ENCODE measurements around the gene SLX4IP.
"Not testable (repeated sequence)": the region's sequence is repeated elsewhere in the genome, so short reads cannot be mapped to it uniquely, and the experiment has no call there.

Gene SLX4IP

DNA sequence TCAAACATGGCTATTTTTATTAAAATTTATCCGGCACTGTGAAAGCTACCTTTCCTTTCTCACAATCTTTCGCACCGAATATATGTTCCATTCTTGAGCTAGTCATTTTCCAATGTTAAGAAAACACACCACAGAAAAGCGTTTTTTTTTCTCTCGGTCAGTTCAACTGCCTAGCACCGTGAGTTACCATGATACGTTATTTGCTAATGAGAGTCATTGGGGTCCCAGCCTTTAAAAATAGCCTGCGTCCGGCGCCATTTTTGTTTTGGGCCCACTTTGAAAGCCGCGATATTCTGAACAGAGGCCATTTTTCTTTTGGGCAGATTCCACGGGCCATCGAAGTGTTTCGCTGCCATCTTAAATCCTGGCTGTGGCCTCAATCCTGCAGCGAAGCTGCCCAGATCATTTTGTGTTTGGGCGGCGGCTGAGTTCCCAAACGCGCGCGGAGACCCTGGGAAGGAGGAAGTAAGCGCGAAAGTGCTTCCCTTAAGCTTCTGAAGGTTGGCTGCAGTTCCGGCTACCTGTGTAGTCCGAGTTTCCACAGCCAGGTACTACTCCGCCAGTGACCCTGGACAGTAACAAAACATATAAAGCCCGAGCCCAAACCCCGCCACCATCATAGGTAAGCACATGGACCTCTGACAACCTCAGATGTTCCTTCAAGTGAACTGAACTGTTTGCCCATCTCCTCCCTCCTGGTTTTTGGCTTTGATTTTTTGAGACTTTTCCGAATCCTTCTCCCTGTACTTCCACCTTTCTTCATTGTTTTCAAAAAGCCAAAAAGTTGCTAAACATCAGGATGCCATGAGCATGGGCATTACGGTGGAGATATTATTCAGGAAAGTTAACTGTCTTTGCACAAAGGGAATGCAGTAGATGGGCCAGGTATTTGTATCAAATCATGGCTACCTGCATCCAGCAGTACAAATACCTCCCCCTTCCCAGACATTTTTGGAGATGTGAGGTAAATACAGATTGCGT is at the start of gene SLX4IP:
Gene SLX4IP, plus strand, starts transcription at position 474 of the 981 bp plus-strand sequence. CDS start 22,900 bp downstream, outside the sequence.
- DNase-seq (ENCODE audit: low spot score) = peak; percentile 81

DNA sequence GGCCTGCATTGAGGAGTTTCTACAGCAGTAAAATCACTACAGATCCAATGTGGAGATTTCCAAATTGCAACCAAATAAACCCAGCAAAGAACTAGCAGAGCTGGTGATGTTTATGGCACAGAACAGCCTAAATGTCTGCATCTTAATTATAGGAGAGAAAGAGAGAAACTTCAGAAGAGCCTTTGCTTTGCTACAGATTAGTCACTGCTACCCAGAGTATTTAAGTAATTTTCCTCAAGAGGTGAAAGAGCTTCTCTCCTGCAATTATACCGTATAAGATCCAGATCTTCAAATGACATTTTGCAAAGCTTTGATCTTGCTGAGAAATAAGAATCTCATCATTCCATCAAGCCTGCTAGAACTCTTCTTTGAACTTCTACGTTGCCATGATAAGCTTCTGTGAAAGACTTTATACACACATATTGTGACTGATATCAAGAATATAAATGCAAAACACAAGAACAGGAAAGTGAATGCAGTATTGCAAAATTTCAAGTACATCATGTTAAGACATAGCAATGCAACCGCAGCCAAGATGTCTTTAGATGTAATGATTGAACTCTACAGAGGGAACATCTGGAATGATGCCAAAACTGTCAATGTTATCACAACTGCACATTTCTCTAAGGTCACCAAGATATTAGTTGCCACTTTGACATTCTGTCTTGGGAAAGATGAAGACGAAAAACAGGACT is 49.1 kb upstream of the SLX4IP start:
- no peak for DNase-seq (ENCODE audit: low spot score)

DNA sequence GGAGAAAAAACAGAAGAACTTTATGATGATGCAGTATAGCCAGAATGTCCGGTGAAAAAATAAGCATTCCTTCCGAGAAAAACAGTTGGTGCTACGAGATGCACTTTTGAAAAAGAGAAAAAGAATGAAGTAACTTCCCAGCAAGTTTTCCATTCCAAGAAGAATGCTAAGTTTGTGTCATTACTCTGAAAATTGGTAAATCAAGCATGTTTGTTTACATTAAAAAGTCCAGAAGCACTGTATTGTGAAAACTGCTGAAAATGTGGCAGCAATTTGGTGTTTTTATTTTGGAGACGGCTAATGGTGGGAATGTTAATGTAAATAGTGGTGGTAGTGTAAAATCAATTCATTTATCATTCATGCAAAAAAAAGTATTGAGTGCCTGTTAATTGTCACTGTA is 47.4 kb upstream of the SLX4IP start:
- DNase-seq (ENCODE audit: low spot score) = no peak

DNA sequence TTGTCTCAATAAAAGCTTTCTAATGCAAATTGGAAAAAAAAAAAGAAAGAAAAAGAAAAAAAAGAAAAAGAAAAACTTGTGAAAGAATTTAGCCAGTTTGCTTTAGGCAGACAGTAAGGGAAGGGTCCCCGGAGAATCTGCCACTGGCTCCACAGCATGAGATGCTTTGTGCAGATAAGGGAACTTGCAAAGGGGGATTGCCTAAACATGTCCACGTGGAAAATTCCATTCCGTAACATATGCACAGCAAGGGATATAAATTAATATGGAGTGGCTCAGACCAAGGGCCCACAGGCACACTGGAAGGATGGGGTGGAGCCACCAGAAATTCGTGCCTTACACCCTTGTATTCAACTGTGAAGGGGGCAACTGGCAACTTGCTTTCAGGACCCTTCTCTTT is 46.5 kb upstream of the SLX4IP start:
- no peak for DNase-seq (ENCODE audit: low spot score)

DNA sequence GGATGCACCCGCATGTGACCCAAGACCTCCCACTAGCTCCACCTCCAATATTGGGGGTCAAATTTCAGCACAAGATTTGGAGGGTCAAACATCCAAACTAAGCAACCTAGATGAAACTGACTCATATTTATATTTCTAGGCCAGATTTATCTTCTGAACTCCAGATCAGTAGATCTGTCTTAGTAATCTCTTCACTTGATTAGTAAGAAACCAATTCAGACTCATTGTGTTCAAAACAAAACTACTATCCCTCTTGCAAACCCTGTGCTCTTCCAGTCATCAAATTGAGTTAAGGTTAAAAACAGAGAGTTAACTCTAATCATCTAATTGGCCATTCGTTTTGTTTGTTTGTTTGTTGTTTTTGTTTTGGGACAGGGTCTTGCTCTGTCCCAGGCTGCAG is 44.4 kb upstream of the SLX4IP start:
- no peak for DNase-seq (ENCODE audit: low spot score)

DNA sequence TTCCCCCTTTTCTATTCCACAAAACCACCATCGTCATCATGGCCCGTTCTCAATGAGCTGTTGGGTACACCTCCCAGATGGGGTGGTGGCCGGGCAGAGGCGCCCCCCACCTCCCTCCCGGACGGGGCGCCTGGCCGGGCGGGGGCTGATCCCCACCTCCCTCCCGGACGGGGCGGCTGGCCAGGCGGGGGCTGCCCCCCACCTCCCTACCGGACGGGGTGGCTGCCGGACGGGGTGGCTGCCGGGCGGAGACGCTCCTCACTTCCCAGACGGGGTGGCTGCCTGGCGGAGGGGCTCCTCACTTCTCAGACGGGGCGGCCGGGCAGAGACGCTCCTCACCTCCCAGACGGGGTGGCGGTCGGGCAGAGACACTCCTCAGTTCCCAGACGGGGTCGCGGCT is 40.4 kb upstream of the SLX4IP start:
- not testable (repeated sequence) for DNase-seq (ENCODE audit: low spot score)

DNA sequence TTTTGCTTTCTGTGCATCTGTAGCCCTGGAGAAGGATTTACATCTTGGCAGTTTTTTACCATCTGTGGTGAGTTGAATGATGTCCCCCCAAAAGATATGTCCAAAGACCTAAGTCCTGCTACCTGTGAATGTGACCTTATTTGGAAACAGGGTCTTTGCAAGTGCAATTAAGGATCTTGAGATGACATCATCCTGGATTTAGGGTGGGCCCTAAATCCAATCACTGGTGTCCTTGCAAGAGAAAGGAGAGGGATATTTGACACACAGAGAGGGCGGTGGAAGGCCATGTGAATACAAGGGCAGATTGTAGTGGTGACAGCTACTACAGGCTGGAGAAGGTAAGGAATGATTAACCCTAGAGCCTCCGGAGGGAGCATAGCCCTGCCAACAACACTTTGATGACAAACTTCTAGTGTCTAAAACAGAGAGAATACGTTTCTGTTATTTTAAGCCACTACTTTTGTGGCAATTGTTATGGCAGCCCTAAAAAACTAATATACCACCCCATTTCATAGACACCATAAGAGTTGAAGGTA is 36.2 kb upstream of the SLX4IP start:
- no peak for DNase-seq (ENCODE audit: low spot score)

DNA sequence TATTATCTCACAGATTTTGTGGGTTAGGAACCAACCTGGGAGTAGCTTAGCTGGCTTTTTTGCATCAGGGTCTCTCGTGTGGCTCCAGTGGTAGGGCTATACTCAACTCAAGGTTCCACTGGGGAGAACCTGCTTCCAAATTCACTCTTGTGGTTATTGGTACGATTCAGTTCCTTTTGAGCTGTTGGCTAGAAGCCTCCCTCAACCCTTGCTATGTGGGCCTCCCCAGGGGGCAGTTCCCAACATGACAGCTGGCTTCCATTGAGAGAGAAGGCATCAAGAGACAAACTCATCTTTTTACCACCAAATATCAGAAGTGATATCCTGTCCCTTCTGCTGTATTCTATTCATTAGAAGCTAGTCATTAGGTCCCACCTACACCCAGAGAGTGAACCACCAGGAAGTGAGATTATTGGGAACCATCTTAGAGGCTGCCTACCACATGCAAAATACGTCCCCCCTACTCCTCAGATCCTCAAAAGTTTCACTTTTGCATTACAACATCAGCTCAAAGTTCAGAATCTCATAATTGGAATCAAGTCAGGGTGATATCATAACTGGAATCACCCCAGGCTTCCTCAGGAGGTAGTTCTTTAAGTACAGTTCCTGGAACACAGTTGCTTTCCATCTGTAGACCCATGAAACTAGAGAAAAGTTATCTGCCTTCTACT is 32.0 kb upstream of the SLX4IP start:
- DNase-seq (ENCODE audit: low spot score) = no peak

DNA sequence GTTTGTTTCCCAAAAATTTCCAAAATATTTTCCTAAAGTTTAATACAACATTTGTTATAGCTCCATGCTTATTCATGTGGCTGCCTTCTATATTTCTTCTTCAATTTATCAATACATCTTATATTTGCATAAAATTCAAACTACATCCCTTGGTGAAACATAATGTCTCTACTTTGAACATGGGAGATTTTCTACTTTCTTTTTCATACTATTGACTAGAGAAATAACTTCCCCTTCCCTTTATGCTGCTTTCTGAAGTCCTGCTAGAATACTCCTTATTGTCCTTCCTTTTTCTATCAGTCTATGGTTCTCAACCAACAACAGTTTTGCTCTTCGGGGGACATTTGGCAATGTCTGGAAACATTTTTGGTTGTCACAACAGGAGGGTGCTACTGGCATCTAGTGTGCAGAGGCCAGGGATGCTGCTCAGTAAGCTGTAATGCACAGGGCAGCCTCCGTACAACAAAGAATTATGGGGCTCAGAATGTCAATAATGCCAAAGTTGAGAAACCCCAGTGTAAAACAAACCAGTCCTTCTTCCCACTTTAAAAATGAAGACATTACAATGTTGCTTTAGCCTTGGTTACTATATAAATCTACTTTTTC is 31.0 kb upstream of the SLX4IP start:
- DNase-seq (ENCODE audit: low spot score) = no peak

DNA sequence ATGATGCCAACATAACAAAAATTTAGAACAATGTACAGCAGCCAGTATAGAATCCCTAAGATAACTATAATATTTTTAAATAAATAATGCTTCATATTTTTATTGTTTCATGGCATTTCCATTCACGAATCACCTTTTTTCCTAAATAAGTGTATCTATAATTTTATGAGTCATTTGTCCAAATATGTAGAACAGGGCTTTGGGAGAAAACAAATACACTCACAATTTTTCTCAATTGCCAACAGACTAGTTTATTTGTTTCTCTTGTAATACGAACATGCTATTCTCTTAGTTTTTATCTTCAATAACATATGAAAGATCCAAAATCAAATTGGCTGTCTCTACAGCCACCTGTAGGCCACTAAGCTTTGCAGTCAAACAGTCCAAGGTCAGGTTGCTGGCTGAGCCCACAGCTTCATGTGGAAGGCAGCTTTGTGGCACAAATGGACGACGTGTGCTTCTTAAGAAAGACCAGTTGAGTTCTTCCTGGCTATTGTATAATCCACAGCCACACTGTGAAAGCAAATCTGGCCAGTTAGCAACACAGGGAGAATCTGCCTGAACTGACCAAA is 30.1 kb upstream of the SLX4IP start:
- no peak for DNase-seq (ENCODE audit: low spot score)

DNA sequence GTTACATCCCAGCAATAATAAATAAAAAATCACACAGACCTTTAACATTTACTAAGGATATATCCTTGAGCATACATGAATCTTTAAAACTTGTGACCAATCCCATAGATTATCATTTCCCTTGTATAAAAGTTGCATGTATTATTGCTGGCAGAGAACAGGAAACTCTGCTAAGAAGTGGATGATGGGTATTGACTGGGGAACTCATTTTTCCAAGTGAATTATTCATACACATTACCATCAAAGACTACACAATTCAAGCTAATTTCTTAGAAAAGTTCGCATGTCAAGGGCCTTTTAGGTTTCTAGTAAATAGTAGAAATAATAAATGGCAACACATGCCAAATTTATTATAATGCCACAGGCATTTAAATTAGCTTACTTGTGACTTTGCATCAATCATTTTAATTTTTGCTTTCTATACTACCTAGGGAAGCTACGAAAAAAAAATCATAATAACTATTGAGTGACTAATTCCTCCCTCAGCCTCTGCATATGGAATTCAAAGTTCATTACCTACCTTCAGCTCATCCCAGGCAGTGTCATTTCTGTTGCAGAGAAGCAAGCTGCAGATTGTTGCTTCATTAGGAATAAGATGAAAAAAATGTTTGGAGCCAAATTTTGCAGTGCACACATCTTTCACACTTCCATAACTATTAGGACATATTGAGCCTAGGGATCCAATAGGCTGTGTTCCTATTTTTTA is 26.8 kb upstream of the SLX4IP start:
- DNase-seq (ENCODE audit: low spot score) = no peak

DNA sequence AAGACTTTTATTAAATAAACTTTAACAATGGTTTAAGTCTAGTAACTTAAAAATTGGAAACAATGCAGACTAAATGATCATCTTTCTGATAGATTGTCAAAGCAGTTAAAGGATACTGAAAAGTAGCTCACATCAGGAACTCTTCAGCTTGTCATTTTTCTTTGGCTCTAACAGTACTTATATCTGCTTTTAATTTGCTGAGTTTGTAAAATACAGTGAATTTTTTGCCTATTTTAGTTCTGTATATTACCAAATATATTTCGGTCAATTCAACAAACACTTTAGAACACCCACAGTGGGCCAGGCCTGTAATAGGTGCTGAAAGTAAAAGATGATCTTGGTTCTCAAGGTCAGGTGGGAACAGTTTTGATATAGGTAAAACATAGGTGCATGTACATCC is 23.4 kb upstream of the SLX4IP start:
- no peak for DNase-seq (ENCODE audit: low spot score)

DNA sequence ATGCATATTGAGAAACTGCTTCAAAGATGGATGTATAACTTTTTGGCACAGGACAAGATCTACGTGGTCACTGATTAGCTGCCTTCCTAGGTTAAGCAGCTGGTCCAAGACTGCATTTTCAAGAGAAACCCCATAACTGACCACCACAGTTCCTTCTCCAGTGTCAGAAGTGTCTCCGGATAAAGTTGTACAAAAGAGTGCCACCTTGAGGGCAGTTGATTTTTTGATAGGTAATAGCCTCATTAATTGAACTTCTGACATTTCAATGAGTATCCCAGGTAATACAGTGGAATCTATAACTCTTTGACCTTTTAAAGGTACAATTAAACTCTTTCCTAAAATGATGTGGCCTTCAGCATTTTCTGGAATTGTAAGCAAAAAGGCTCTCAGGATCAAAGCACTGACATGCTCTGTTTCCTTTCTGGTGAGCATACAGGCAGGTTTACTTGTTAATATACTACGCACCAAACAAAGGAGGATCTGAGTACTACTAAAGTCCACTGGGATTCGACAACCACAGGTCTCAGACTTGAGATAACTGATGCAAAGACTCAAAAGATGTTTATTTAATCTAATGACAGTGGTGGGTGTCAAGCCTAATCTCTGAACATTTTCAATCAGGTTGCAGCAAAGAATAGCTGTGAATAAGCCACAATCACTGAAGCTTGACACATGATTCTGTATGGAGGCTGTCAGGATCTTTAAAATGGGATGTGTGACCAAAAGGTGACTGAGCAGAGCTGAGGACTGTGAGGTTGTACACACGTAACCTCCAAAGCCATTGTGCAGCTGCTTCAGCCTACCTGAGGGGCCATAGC is 22.3 kb upstream of the SLX4IP start:
- DNase-seq (ENCODE audit: low spot score) = no peak

DNA sequence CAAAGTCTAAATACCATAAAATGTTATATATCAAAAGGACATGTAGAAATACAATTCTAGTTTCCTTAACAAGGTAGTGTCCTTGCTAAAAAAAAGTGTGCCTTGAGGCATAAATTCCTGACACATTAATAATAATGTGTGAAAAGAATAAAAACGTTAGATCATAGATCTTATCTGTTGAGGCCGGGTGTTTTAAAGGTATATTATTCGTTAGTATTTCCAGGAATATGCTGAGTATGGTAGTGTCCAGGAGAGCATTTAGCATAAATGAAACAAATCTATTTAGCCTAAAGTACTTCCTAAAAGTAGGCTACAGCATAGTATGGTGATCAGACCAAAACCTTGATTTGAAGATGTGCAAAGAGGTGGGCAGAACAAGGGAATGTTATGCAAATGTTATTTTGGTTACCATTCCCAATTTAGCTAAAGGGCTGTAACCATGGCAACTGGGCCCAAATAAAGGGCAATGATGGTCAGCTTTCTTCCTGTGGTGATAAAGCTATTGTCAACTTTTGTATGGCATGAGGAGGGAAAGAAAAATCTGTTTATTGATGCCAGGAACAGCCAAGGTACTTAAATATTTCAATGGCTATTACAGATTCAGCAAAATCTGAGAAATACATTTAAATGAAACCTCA is 20.0 kb upstream of the SLX4IP start:
- DNase-seq (ENCODE audit: low spot score) = peak; percentile 14

DNA sequence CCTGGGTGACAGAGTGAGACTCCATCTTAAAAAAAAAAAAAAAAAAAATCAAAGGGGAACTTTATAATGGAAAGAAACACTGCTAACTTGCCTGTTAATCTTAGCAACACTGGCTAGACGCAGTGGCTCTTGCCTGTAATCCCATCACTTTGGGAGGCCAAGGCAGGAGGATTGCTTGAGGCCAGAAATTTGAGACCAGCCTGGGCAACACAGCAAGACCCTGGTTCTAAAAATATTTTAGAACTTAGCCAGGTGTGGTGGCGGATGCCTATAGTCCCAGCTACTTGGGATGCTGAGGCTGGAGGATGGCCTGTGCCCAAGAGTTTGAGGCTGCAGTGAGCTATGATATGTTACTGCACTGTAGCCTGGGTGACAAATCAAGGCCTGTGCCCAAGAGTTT is 17.9 kb upstream of the SLX4IP start:
- not testable (repeated sequence) for DNase-seq (ENCODE audit: low spot score)

DNA sequence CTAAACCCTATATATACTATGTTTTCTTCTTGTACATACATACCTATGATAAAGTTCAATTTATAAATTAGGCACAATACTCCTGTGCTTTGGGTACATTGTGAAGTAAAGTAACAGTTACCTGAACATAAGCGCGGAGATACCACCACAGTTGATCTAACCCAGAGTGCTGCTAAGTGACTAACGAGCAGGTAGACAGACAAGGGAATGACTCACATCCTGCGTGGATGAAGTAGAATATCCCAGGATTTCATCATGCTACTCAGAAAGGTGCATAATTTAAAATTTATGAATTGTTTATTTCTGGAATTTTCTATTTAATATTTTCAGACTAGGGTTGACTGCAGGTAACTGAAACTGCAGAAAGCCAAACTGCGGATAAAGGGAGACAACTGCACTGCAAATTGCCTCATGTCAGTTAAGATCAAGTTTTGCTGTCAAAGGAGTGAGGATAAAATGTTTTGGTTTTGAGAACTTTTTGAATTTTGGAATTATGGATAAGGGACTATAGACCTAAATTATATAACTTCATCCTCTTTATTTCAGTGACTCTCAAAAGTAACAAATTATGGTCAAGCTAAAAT is 15.5 kb upstream of the SLX4IP start:
- no peak for DNase-seq (ENCODE audit: low spot score)

DNA sequence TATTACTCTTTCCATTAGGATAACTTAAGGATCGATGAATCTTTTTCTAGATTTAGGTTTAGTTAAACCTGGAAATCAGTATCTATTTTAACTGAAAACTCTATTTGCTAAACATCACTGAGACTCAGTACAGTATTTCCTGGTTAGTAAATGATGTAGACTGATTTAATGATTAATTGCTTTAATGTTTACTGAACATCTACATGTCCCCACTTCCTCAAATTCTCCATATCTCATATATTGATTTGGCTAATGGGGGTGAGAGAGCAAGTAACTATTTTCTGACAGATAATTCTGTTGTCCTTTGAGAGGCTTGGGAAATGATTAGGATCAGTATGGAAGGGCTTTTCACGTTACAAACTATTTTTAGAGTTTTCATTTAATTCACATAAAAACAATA is 11.4 kb upstream of the SLX4IP start:
- no peak for DNase-seq (ENCODE audit: low spot score)

DNA sequence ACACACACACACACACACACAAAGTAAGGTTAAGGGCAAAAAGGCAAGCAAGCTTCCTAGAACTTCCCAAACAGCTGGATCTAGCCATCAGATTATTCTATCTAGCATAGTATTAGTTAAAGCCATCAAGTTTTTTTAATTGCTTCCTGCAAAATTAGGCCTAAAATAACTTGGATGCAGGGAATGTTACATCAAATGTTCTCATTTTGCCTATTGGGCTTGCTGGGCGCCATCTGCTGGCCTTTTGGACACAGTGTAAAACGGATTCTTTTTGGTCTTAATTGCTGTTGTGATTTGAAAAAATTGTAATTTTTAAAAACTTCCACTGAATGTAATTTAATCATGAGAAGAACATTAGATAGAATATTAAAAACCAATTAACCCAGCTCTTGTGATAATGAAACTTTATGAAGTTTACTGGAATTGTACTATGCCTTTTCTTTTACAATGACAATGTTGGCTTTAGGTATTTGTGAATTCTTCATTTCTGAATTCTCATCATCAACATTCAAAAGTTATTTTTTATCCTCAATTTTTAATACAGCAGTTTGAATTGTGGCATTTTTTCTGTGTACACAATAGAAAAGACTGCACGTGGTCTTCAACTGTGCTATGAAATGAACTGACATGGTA is 7.9 kb upstream of the SLX4IP start:
- DNase-seq (ENCODE audit: low spot score) = peak; percentile 21

DNA sequence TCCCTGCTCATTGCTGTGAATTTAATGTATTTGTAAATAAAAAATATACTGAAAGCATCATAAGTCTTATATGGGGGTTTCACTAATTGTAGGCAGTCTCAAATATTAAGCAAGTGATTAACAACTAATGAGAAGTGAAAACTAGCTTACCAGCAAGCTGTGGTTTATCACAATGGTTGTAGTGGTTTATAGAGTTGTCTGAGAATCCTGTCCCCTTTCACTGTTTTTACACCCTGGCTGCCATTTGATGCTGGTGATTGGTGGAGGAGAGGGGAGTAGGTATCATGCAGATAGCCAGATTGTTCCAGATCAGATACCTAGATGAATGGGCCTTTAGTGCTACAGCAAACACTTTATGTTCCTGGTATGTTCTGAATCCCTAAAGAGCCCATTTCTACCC is 7.1 kb upstream of the SLX4IP start:
- no peak for DNase-seq (ENCODE audit: low spot score)
